Panc1 (cell line): ENCODE results near the gene KIAA1958. TPM values are rescaled to one million over a fixed set of nuclear protein-coding genes. Genes with fewer than 3 reads are reported as not detected.

Experiments
- ATAC-seq: fragments of 200-7000 bp; cut with Tn5 transposase; 2 replicates; pipeline ENCODE4 v1.9.1; 2020; ENCODE audit warnings: mild to moderate bottlenecking, moderate library complexity
- BruUV-seq: library from RNA; stranded (reverse); fragments of 400-500 nt; replicated peaks from 2 replicates; lab custom pipeline; 2021; lab: Mats Ljungman, UMichigan
- CTCF ChIA-PET: fragments of 300-600 bp; sonication (Branson Sonifier 250); formaldehyde crosslinking; loops from one replicate; lab custom pipeline; 2022; ENCODE audit warnings: antibody characterized with exemption; lab: Charles Lee
- POLR2A ChIA-PET: fragments of 300-600 bp; sonication (Branson Sonifier 250); formaldehyde crosslinking; loops from one replicate; lab custom pipeline; 2022; ENCODE audit warnings: antibody characterized with exemption; lab: Charles Lee
- DNase-seq: peaks from one replicate; pipeline ENCODE4 v3.0.0-alpha.2; 2010; ENCODE audit warnings: low read depth, low spot score
- H3K27ac ChIP-seq: 2 replicates; pipeline ENCODE4 v1.5.1; 2011; ENCODE audit warnings: mild to moderate bottlenecking, low read length, inconsistent platforms
- H3K27me3 ChIP-seq: fragments of 200-500 bp; sonication (Bioruptor generic); 2 replicates; pipeline ENCODE4 v1.6.0; 2014; ENCODE audit warnings: low read length, inconsistent platforms; ENCODE audit not compliant: control insufficient read depth, insufficient read depth
- H3K36me3 ChIP-seq: fragments of 200-500 bp; sonication (Bioruptor generic); 2 replicates; pipeline ENCODE4 v1.5.1; 2014; ENCODE audit warnings: inconsistent platforms, mild to moderate bottlenecking, low read length, moderate library complexity; ENCODE audit not compliant: control insufficient read depth, insufficient read depth
- H3K4me1 ChIP-seq: 2 replicates; pipeline ENCODE4 v1.5.1; 2011; ENCODE audit warnings: inconsistent platforms, mild to moderate bottlenecking, low read length, moderate library complexity; ENCODE audit not compliant: control insufficient read depth, insufficient read depth
- H3K4me3 ChIP-seq, 2 experiments: 2 replicates each; pipeline ENCODE4 v1.5.1; 2011 to 2012; ENCODE audit warnings: low read depth in 2 of 2, low read length in 2 of 2, mild to moderate bottlenecking in 2 of 2, inconsistent platforms in 1 of 2, moderate library complexity in 1 of 2
- H3K9me3 ChIP-seq: fragments of 200-500 bp; sonication (Bioruptor generic); 2 replicates; pipeline ENCODE4 v1.5.1; 2014; ENCODE audit warnings: low read depth, mild to moderate bottlenecking, inconsistent platforms, low read length, moderate library complexity; ENCODE audit not compliant: control insufficient read depth, insufficient read depth
- POLR2AphosphoS5 ChIP-seq: IDR thresholded peaks from 2 replicates; pipeline ENCODE4 v1.6.1; 2012; ENCODE audit warnings: mild to moderate bottlenecking, low read depth, low read length, moderate library complexity
- SIN3A ChIP-seq: IDR thresholded peaks from 2 replicates; pipeline ENCODE4 v1.6.1; 2012; ENCODE audit warnings: low read depth, mild to moderate bottlenecking, low read length, moderate library complexity, borderline replicate concordance; ENCODE audit not compliant: insufficient read depth
- TCF7L2 ChIP-seq: IDR thresholded peaks from 2 replicates; pipeline ENCODE4 v1.6.1; 2011; ENCODE audit warnings: mild to moderate bottlenecking, low read depth, low read length, inconsistent platforms
- in situ Hi-C: cut with HindIII; loops from 2 replicates; pipeline ENCODE4 v1.10.0; 2016; ENCODE audit warnings: low sequenced_read_pairs, low pct_unique_long_range_greater_than_20kb
- intact Hi-C: fragments of 100-400 bp; cut with micrococcal nuclease; formaldehyde crosslinking; loops from one replicate; pipeline ENCODE4 v1.10.0; 2022; ENCODE audit not compliant: unreplicated experiment
- total RNA-seq: library from RNA; stranded (reverse); gene quantifications from one replicate; pipeline ENCODE4 v1.2.1, GENCODE V29; 2021; ENCODE audit not compliant: unreplicated experiment
- TF ChIP-seq, protein P1 (sequence below), 2 experiments: IDR thresholded peaks; 2 replicates each; pipeline ENCODE4 v1.6.1; 2011 to 2012; ENCODE audit warnings: low read depth in 2 of 2, control low read depth in 1 of 2, low read length in 1 of 2, mild to moderate bottlenecking in 1 of 2, moderate library complexity in 1 of 2; ENCODE audit not compliant: insufficient read depth in 1 of 2
- TF ChIP-seq, protein P2 (sequence below): fragments of 450-650 bp; IDR thresholded peaks from 2 replicates; pipeline ENCODE4 v1.5.1; 2017; ENCODE audit warnings: mild to moderate bottlenecking

KIAA1958 gene
- total RNA-seq, 1 experiment from 2014 or later, result 10.4 TPM

DNA sequence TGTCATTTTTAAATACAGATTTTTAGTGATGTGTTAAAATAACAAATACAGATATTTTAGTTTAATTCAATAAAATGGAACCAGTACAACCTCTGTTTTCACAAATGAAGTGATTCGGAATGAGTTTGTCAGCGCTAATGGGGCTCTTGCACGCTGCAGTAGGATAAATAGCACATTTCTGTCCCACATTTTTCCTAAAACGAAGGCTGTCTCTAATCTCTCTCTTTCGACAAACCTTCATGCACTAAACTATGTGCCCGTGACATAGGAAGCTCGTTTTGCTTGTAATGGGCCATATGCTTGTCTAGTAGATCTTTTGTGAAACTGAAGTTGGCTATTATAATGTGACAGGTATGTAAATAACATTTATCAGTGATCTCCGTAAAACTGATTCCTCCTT lies 130.7 kb downstream of the KIAA1958 start:
- TF ChIP-seq, protein P1, sequence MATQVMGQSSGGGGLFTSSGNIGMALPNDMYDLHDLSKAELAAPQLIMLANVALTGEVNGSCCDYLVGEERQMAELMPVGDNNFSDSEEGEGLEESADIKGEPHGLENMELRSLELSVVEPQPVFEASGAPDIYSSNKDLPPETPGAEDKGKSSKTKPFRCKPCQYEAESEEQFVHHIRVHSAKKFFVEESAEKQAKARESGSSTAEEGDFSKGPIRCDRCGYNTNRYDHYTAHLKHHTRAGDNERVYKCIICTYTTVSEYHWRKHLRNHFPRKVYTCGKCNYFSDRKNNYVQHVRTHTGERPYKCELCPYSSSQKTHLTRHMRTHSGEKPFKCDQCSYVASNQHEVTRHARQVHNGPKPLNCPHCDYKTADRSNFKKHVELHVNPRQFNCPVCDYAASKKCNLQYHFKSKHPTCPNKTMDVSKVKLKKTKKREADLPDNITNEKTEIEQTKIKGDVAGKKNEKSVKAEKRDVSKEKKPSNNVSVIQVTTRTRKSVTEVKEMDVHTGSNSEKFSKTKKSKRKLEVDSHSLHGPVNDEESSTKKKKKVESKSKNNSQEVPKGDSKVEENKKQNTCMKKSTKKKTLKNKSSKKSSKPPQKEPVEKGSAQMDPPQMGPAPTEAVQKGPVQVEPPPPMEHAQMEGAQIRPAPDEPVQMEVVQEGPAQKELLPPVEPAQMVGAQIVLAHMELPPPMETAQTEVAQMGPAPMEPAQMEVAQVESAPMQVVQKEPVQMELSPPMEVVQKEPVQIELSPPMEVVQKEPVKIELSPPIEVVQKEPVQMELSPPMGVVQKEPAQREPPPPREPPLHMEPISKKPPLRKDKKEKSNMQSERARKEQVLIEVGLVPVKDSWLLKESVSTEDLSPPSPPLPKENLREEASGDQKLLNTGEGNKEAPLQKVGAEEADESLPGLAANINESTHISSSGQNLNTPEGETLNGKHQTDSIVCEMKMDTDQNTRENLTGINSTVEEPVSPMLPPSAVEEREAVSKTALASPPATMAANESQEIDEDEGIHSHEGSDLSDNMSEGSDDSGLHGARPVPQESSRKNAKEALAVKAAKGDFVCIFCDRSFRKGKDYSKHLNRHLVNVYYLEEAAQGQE (IDR thresholded peaks at IDR 0.05; ENCODE audit: insufficient read depth in 1 of 2, low read depth in 2 of 2, low read length in 1 of 2), result no peak
- TF ChIP-seq SIN3A (no peak), TCF7L2 (no peak), POLR2AphosphoS5 (no peak)
- TF ChIP-seq, protein P2, sequence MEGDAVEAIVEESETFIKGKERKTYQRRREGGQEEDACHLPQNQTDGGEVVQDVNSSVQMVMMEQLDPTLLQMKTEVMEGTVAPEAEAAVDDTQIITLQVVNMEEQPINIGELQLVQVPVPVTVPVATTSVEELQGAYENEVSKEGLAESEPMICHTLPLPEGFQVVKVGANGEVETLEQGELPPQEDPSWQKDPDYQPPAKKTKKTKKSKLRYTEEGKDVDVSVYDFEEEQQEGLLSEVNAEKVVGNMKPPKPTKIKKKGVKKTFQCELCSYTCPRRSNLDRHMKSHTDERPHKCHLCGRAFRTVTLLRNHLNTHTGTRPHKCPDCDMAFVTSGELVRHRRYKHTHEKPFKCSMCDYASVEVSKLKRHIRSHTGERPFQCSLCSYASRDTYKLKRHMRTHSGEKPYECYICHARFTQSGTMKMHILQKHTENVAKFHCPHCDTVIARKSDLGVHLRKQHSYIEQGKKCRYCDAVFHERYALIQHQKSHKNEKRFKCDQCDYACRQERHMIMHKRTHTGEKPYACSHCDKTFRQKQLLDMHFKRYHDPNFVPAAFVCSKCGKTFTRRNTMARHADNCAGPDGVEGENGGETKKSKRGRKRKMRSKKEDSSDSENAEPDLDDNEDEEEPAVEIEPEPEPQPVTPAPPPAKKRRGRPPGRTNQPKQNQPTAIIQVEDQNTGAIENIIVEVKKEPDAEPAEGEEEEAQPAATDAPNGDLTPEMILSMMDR, result no peak
- no peaks in the 10 kb centered on the region for H3K9me3 ChIP-seq
- ChIA-PET CTCF (no interaction called here), POLR2A (no interaction called here)
- H3K4me1 ChIP-seq, result no peaks in the 10 kb centered on the region
- H3K36me3 ChIP-seq, result no peaks in the 10 kb centered on the region
- DNase-seq, result no peak
- H3K4me3 ChIP-seq, result no peak overlapping the region
- no peaks in the 10 kb centered on the region for H3K27me3 ChIP-seq
- no peak overlapping the region for H3K27ac ChIP-seq
- no TSS peak for BruUV-seq
- intact Hi-C loops, result no loop called here
- no peak for ATAC-seq
- in situ Hi-C loops, result no loop called here

DNA sequence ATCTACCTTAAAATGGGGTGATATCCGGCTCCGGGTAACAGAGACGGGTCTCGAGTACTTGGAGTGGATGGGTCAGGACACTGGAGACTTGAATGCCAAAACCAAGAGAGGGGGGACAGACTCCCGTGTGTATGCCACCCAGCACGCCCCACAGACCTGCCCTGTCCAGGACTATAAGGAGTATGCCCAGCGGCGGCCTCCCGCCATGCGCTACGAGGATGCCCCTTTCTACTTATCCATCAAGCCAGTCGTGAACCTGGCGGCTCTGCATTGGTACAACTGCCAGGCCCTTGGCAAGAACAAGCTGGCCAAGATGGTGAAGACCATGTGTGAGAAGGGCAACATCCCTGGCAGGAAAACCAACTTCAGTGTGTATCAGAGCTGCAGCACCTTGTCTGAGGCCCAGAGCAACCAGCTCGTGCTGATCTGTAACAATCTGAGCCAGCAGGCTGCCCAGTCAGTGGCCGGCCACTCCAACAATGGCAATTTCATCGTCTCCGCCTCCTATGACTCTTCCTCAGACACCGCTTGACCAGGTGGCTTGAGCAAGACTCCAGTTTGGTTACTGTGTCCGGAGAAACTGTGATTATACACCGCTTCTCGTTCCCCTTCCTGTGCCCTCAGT lies 131.9 kb downstream of the KIAA1958 start:
- DNase-seq (no peak), ATAC-seq (no peak)
- H3K9me3 ChIP-seq, result no peaks in the 10 kb centered on the region
- no peak overlapping the region for H3K4me3 ChIP-seq
- H3K27me3 ChIP-seq, result no peaks in the 10 kb centered on the region
- CTCF ChIA-PET, result no interaction called here
- TF ChIP-seq, protein P1 (IDR thresholded peaks at IDR 0.05; ENCODE audit: insufficient read depth in 1 of 2, low read depth in 2 of 2, low read length in 1 of 2), result no peak
- TF ChIP-seq, protein P2, result no peak
- TF ChIP-seq SIN3A, result no peak
- TF ChIP-seq TCF7L2, result no peak
- no peak for TF ChIP-seq POLR2AphosphoS5
- H3K4me1 ChIP-seq, result no peaks in the 10 kb centered on the region
- in situ Hi-C loops, result no loop called here
- BruUV-seq, result no TSS peak
- intact Hi-C loops, result no loop called here
- H3K27ac ChIP-seq, result no peak overlapping the region
- POLR2A ChIA-PET, result no interaction called here
- H3K36me3 ChIP-seq, result no peaks in the 10 kb centered on the region
